Fibroblast of mammary gland (primary cell): ENCODE data around the gene PXT1.

ENCODE experiments used
- DNase-seq: peaks from one replicate; pipeline ENCODE4 v3.0.0-alpha.2; 2010; ENCODE audit warnings: low read depth
- H3K4me3 ChIP-seq: 2 replicates; pipeline ENCODE4 v1.5.1; 2011; ENCODE audit warnings: low read depth, mild to moderate bottlenecking, low read length, moderate library complexity; ENCODE audit not compliant: control insufficient read depth
- CTCF ChIP-seq: conservative IDR thresholded peaks from 2 replicates; pipeline ENCODE4 v1.5.1; 2011; ENCODE audit warnings: low read depth, low read length, inconsistent platforms; ENCODE audit not compliant: control insufficient read depth, insufficient read depth

PXT1 gene

GRCh38 chr6:36432151-36432671 lies 10.4 kb downstream of the PXT1 start:
- H3K4me3 ChIP-seq = no peak overlapping the region
- DNase-seq = no peak
- no peak for TF ChIP-seq CTCF

GRCh38 chr6:36431197-36431596 lies 11.5 kb downstream of the PXT1 start:
- no peak overlapping the region for H3K4me3 ChIP-seq
- no peak for TF ChIP-seq CTCF
- no peak for DNase-seq

GRCh38 chr6:36430351-36430750 lies 12.3 kb downstream of the PXT1 start:
- no peak for TF ChIP-seq CTCF
- no peak for DNase-seq
- H3K4me3 ChIP-seq = no peak overlapping the region

GRCh38 chr6:36428911-36429310 lies 13.7 kb downstream of the PXT1 start:
- DNase-seq = no peak
- TF ChIP-seq CTCF = peak; percentile 28
- H3K4me3 ChIP-seq = no peak overlapping the region

- no peak overlapping the region for H3K4me3 ChIP-seq
- no peak for DNase-seq
- TF ChIP-seq CTCF = no peak
These were observed 16.0 kb downstream of the PXT1 start for GRCh38 chr6:36426622-36427021.

GRCh38 chr6:36423101-36423824 lies 19.4 kb downstream of the PXT1 start:
- DNase-seq = peak; percentile 95
- H3K4me3 ChIP-seq = peak overlapping the region; percentile 81
- TF ChIP-seq CTCF = peak; percentile 52

GRCh38 chr6:36422714-36423100 lies 19.9 kb downstream of the PXT1 start:
- no peak for TF ChIP-seq CTCF
- peak overlapping the region; percentile 81 for H3K4me3 ChIP-seq
- no peak for DNase-seq
